HG02938 (cell line): Measurements from ENCODE around the gene EYA2.

ENCODE experiments used
- ATAC-seq: cut with Tn5 transposase; IDR thresholded peaks from one replicate; pipeline ENCODE4 v1.9.1; 2021; ENCODE audit warnings: mild to moderate bottlenecking, moderate library complexity; ENCODE audit not compliant: unreplicated experiment

EYA2 gene

GRCh38 chr20:47216819-47217410 lies 322.3 kb downstream of the EYA2 start:
- no peak for ATAC-seq

- ATAC-seq, result no peak
These were observed 323.1 kb downstream of the EYA2 start for GRCh38 chr20:47217482-47218446.

GRCh38 chr20:47220161-47220582 lies 325.5 kb downstream of the EYA2 start:
- no peak for ATAC-seq

GRCh38 chr20:47221036-47221625 lies 326.5 kb downstream of the EYA2 start:
- no peak for ATAC-seq

- no peak for ATAC-seq
These were observed 328.0 kb downstream of the EYA2 start for GRCh38 chr20:47222468-47223119.

- no peak for ATAC-seq
These were observed 329.3 kb downstream of the EYA2 start for GRCh38 chr20:47223896-47224295.

GRCh38 chr20:47224300-47224791 lies 329.7 kb downstream of the EYA2 start:
- no peak for ATAC-seq

GRCh38 chr20:47224857-47225256 lies 330.2 kb downstream of the EYA2 start:
- no peak for ATAC-seq

- no peak for ATAC-seq
These were observed 330.8 kb downstream of the EYA2 start for GRCh38 chr20:47225458-47225857.

- ATAC-seq, result no peak
These were observed 332.5 kb downstream of the EYA2 start for GRCh38 chr20:47227119-47227518.

- ATAC-seq, result no peak
These were observed 332.9 kb downstream of the EYA2 start for GRCh38 chr20:47227576-47227975.

- no peak for ATAC-seq
These were observed 334.0 kb downstream of the EYA2 start for GRCh38 chr20:47228654-47229053.

GRCh38 chr20:47230811-47231256 lies 336.2 kb downstream of the EYA2 start:
- ATAC-seq, result no peak

GRCh38 chr20:47231382-47232039 lies 336.9 kb downstream of the EYA2 start:
- ATAC-seq, result no peak

- ATAC-seq, result no peak
These were observed 337.9 kb downstream of the EYA2 start for GRCh38 chr20:47232518-47232917.

- no peak for ATAC-seq
These were observed 338.9 kb downstream of the EYA2 start for GRCh38 chr20:47233333-47234188.

GRCh38 chr20:47235111-47235510 lies 340.5 kb downstream of the EYA2 start:
- ATAC-seq, result no peak

- ATAC-seq, result no peak
These were observed 341.4 kb downstream of the EYA2 start for GRCh38 chr20:47235853-47236638.

- ATAC-seq, result no peak
These were observed 341.9 kb downstream of the EYA2 start for GRCh38 chr20:47236639-47236900.
